NT2/D1 (cell line): Measurements from ENCODE around the gene NDUFAF7.

Source experiments
- SUZ12 ChIP-seq: IDR thresholded peaks from 2 replicates; pipeline ENCODE4 v1.6.1; 2011; ENCODE audit not compliant: insufficient read length, insufficient read depth; ENCODE audit errors: extremely low read depth
- YY1 ChIP-seq: IDR thresholded peaks from 2 replicates; pipeline ENCODE4 v1.6.1; 2011; ENCODE audit not compliant: insufficient read length, insufficient read depth
- ZNF274 ChIP-seq: IDR thresholded peaks from 2 replicates; pipeline ENCODE4 v1.6.1; 2011; ENCODE audit warnings: mild to moderate bottlenecking, low read depth, low read length

DNA sequence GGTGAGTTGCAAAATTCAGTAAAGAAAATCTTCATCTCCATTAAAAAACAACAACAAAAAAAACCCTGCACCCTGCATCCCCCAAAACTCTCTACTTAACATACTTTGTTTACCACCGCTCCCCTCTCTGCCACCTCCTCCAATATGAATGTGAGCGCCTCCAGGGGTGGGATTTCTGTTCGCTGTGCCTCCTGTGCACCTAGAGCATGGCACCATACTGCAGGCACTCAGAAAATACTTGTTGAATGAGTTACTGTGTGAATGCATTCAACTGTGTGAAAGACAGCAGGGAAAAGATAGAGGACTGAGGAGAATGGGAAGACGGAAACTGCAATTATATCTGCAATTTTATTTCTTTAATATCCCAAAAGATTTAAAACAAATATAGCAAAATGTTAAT lies 4.6 kb upstream of the NDUFAF7 start:
- TF ChIP-seq YY1 (no peak), ZNF274 (no peak), SUZ12 (no peak)
